ENCODE results near the gene RNF125.
"Not testable (repeated sequence)": the region's sequence is repeated elsewhere in the genome, so short reads cannot be mapped to it uniquely, and the experiment has no call there.

The RNF125 gene

GRCh38 chr18:31990823-31991222, 27.8 kb upstream of the RNF125 start:
- ATAC-seq (ENCODE audit: insufficient read depth, low read depth) (no peak), DNase-seq (no peak)
- Histone ChIP-seq H3K4me3 (ENCODE audit: low read depth in 1 of 2, low read length in 2 of 2) (no peak overlapping the region), H3K27ac (ENCODE audit: low read length) (no peak overlapping the region), H3K79me2 (ENCODE audit: insufficient read depth, low read length) (no peaks in the 10 kb centered on the region), H3K9me3 (ENCODE audit: insufficient read depth, low read length, severe bottlenecking) (no peaks in the 10 kb centered on the region), H3K27me3 (ENCODE audit: insufficient read depth, low read length, poor library complexity) (no peaks in the 10 kb centered on the region), H3K4me1 (ENCODE audit: insufficient read depth, low read length) (no peaks in the 10 kb centered on the region), H4K20me1 (ENCODE audit: insufficient read depth, low read length) (no peaks in the 10 kb centered on the region), H3K9ac (ENCODE audit: low read depth, low read length) (no peak overlapping the region), H3K4me2 (ENCODE audit: insufficient read depth, low read length) (no peak overlapping the region), H3K36me3 (ENCODE audit: insufficient read depth, low read length) (no peaks in the 10 kb centered on the region), H2AFZ (ENCODE audit: low read depth, low read length) (no peak overlapping the region)
- TF ChIP-seq CTCF (IDR thresholded peaks at IDR 0.05; ENCODE audit: borderline replicate concordance, extremely low read depth, low read length, poor library complexity, severe bottlenecking) (no peak), EZH2 (IDR thresholded peaks at IDR 0.05; ENCODE audit: borderline replicate concordance, low read depth, low read length, severe bottlenecking) (no peak)

- H3K36me3 ChIP-seq (ENCODE audit: insufficient read depth, low read length), result no peaks in the 10 kb centered on the region
- no peak overlapping the region for H3K4me2 ChIP-seq (ENCODE audit: insufficient read depth, low read length)
- H3K9ac ChIP-seq (ENCODE audit: low read depth, low read length), result no peak overlapping the region
- ATAC-seq (ENCODE audit: insufficient read depth, low read depth) (no peak), DNase-seq (no peak)
- no peaks in the 10 kb centered on the region for H4K20me1 ChIP-seq (ENCODE audit: insufficient read depth, low read length)
- no peak overlapping the region for H3K4me3 ChIP-seq (ENCODE audit: low read depth in 1 of 2, low read length in 2 of 2)
- TF ChIP-seq CTCF (IDR thresholded peaks at IDR 0.05; ENCODE audit: borderline replicate concordance, extremely low read depth, low read length, poor library complexity, severe bottlenecking) (no peak), EZH2 (IDR thresholded peaks at IDR 0.05; ENCODE audit: borderline replicate concordance, low read depth, low read length, severe bottlenecking) (no peak)
- H3K27me3 ChIP-seq (ENCODE audit: insufficient read depth, low read length, poor library complexity), result no peaks in the 10 kb centered on the region
- H3K79me2 ChIP-seq (ENCODE audit: insufficient read depth, low read length), result no peaks in the 10 kb centered on the region
- no peak overlapping the region for H3K27ac ChIP-seq (ENCODE audit: low read length)
- H2AFZ ChIP-seq (ENCODE audit: low read depth, low read length), result no peak overlapping the region
- no peaks in the 10 kb centered on the region for H3K4me1 ChIP-seq (ENCODE audit: insufficient read depth, low read length)
- H3K9me3 ChIP-seq (ENCODE audit: insufficient read depth, low read length, severe bottlenecking), result no peaks in the 10 kb centered on the region
These were observed 22.6 kb upstream of the RNF125 start for GRCh38 chr18:31996007-31996406.

DNA sequence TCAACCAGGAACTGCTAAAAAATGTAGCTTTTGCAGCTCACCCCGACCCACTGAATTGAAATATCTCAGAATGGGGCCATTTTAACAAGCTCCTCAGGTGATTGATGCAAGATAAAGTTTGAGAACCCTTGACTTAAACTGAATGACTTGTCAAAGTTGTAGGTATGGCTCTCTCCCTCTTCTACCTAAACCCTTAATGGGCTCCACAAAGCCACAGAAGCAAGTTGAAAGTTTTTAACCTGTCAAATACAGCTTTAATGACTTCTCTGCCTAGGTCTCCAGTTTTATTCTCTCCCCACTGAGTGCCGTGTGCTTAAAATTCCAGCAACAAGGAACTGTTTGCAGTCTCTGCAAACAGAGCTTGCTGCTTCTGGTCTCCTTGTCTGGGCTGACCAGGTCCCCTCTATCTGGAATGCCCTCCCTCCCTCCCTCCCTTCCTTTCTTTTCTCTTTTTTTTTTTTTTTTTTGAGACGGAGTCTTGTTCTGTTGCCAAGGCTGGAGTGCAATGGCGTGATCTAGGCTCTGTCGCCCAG, 19.7 kb upstream of the RNF125 start:
- H3K27me3 ChIP-seq (ENCODE audit: insufficient read depth, low read length, poor library complexity), result no peaks in the 10 kb centered on the region
- H3K79me2 ChIP-seq (ENCODE audit: insufficient read depth, low read length), result no peaks in the 10 kb centered on the region
- H4K20me1 ChIP-seq (ENCODE audit: insufficient read depth, low read length), result no peaks in the 10 kb centered on the region
- H3K4me1 ChIP-seq (ENCODE audit: insufficient read depth, low read length), result no peaks in the 10 kb centered on the region
- no peak overlapping the region for H3K4me3 ChIP-seq (ENCODE audit: low read depth in 1 of 2, low read length in 2 of 2)
- H3K9ac ChIP-seq (ENCODE audit: low read depth, low read length), result no peak overlapping the region
- no peak overlapping the region for H3K27ac ChIP-seq (ENCODE audit: low read length)
- TF ChIP-seq EZH2 (IDR thresholded peaks at IDR 0.05; ENCODE audit: borderline replicate concordance, low read depth, low read length, severe bottlenecking), result no peak
- no peak for ATAC-seq (ENCODE audit: insufficient read depth, low read depth)
- no peaks in the 10 kb centered on the region for H3K9me3 ChIP-seq (ENCODE audit: insufficient read depth, low read length, severe bottlenecking)
- no peak overlapping the region for H2AFZ ChIP-seq (ENCODE audit: low read depth, low read length)
- no peak for DNase-seq
- H3K4me2 ChIP-seq (ENCODE audit: insufficient read depth, low read length), result no peak overlapping the region
- H3K36me3 ChIP-seq (ENCODE audit: insufficient read depth, low read length), result no peaks in the 10 kb centered on the region

DNA sequence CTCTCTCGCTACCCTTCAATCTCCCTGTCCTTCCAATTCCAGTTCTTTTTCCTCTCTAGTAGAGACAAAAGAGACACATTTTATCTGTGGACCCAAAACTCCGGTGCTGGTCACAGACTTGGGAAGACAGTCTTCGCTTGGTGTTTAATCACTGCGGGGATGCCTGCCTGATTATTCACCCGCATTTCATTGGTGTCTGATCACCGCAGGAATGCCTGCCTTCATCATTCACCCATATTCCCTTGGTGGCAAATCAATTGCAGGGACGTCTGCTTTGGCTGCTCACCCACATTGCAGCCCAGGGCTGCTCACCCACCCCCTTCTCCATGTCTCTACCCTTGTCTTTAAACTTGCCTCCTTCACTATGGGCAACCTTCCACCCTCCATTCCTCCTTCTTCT, 17.5 kb upstream of the RNF125 start:
- not testable (repeated sequence) for H3K9ac ChIP-seq (ENCODE audit: low read depth, low read length); H3K4me2 ChIP-seq (ENCODE audit: insufficient read depth, low read length); H3K79me2 ChIP-seq (ENCODE audit: insufficient read depth, low read length); H4K20me1 ChIP-seq (ENCODE audit: insufficient read depth, low read length); H3K27ac ChIP-seq (ENCODE audit: low read length); H2AFZ ChIP-seq (ENCODE audit: low read depth, low read length); ATAC-seq (ENCODE audit: insufficient read depth, low read depth); H3K4me3 ChIP-seq (ENCODE audit: low read depth in 1 of 2, low read length in 2 of 2); H3K36me3 ChIP-seq (ENCODE audit: insufficient read depth, low read length); H3K27me3 ChIP-seq (ENCODE audit: insufficient read depth, low read length, poor library complexity); H3K9me3 ChIP-seq (ENCODE audit: insufficient read depth, low read length, severe bottlenecking); H3K4me1 ChIP-seq (ENCODE audit: insufficient read depth, low read length); DNase-seq

GRCh38 chr18:32003822-32004221, 14.8 kb upstream of the RNF125 start:
- not testable (repeated sequence) for H3K79me2 ChIP-seq (ENCODE audit: insufficient read depth, low read length); ATAC-seq (ENCODE audit: insufficient read depth, low read depth); DNase-seq; H3K9ac ChIP-seq (ENCODE audit: low read depth, low read length); H3K27me3 ChIP-seq (ENCODE audit: insufficient read depth, low read length, poor library complexity); H3K27ac ChIP-seq (ENCODE audit: low read length); H3K4me3 ChIP-seq (ENCODE audit: low read depth in 1 of 2, low read length in 2 of 2); H3K9me3 ChIP-seq (ENCODE audit: insufficient read depth, low read length, severe bottlenecking); H4K20me1 ChIP-seq (ENCODE audit: insufficient read depth, low read length); H3K36me3 ChIP-seq (ENCODE audit: insufficient read depth, low read length); H3K4me1 ChIP-seq (ENCODE audit: insufficient read depth, low read length); H3K4me2 ChIP-seq (ENCODE audit: insufficient read depth, low read length); H2AFZ ChIP-seq (ENCODE audit: low read depth, low read length)
